Loucy (cell line): ENCODE measurements around the gene ASTN2.

ENCODE experiments used
- CTCF ChIP-seq: fragments of 200-600 bp; sonication (generic); conservative IDR thresholded peaks from 2 replicates; pipeline ENCODE4 v1.5.1; 2014; ENCODE audit warnings: mild to moderate bottlenecking, antibody characterized with exemption, low read length
- EZH2phosphoT487 ChIP-seq: fragments of 200-600 bp; IDR thresholded peaks from 2 replicates; pipeline ENCODE4 v1.6.1; 2018; ENCODE audit warnings: antibody characterized with exemption, mild to moderate bottlenecking, moderate library complexity, borderline replicate concordance

- no peak for TF ChIP-seq CTCF
- TF ChIP-seq EZH2phosphoT487, result no peak
Observed at GRCh38 chr9:116689486-116690032, 725.3 kb downstream of the ASTN2 start.
